CD4-positive, alpha-beta T cell treated with Interleukin-21 for 1 hour (primary cell): ENCODE measurements around the gene CYREN.
"Not testable (repeated sequence)": the region's sequence is repeated elsewhere in the genome, so short reads cannot be mapped to it uniquely, and the experiment has no call there.

Source experiments
- DNase-seq: peaks from one replicate; pipeline ENCODE4 v3.0.0-alpha.2; 2020

The CYREN gene

DNA sequence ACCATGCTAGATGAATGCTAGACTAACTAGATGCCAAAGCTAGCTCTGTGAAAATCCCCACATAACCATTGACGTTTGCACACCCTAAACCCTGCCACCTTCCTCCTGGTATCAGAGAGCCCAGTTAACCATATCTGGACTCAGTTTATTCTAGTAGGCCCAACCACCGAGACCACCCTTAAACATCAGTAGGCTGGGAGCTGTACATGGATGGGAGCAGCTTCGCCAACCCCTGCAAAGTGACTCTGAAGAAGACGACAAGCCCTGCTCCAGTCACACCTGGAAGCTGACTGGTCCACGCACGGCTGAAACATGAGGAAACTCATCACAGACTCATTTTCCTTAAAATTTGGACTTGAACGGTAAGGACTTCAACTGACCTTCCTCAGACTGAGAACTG is 4.4 kb upstream of the CYREN start:
- no peak for DNase-seq

DNA sequence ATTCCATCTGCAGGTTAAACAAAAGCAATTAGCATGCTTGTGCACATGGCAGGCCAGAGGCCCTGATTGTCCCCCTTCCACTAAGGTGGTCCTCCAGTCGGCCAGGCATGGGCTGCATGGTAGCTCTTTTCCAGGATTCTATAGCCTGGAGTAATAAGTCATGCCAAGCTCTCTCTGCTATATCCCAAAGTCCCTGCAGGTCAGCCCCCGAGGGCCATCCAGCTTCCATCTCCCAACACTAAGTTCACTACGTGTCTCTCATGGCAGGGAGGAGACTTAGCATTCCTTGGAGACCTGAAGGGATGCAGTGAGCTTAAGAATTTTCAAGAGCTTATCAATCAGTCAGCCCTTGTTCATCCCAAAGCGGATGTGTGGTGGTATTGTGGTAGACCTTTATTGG is 3.4 kb upstream of the CYREN start:
- not testable (repeated sequence) for DNase-seq

DNA sequence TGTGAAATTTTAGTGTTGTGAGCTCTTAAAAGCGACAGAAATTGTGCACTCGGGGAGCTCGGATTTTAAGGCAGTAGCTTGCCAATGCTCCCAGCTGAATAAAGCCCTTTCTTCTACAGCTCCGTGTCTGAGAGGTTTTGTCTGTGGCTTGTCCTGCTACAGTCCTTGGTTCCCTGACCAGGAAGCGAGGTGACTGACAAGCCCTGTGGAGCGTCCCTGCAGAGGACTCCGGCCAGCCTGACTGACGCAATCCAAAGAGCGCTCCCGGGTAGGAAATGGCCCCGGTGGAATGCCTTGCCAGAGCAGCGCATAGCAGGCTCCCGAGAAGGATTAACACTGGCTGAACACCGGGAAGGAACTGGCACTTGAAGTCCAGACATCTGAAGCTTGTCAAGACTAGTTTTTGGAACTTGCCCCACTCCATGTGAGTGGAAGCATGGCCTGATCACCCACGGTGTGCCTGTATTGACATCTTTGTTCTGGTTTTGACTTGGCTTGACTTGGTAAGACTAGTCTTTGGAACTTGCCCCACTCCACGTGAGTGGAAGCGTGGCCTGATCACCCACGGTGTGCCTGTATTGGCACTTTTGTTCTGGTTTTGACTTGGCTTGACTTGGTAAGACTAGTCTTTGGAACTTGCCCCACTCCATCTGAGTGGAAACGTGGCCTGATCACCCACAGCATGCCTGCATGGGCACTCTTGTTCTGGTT is 1.2 kb upstream of the CYREN start:
- not testable (repeated sequence) for DNase-seq

DNA sequence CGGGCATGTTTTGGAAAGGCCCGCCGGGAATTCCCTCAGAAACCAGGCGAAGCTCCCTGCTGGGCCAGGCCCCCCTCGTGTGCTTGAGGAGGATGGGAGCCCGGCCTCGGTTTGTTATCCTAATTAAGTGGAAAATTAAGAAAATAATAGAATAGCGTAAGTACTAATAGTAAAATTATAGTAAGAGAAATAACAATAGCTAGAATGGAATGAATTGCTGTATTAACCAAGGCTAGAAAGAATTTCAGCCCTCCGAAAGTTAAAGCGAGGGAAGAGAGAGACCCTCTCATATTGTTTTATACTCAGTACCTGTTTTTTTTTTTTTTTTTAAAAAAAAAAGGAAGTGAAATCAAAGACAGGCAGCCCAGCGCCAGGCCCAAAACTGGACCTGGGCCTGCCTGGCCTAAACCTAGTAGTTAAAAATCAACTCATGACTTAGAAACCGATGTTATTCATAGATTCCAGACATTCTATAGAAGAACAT is 533 bp upstream of the CYREN start:
- not testable (repeated sequence) for DNase-seq

DNA sequence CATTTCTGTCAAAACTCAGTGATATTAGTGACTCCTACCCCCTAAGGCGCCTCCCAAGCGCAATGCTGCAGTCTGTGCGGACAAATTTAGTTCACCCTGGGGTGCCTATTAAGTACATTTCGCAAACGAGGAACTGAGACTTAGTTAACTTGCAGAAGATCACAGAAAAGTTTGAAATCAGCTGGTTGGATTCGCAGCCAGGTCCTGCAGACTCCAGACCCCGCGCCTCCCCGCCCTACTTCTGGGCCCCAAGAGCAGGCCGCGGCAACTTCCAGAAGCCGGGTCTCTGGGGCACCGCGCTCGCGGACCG is 588 bp downstream of the CYREN start:
- DNase-seq = no peak

DNA sequence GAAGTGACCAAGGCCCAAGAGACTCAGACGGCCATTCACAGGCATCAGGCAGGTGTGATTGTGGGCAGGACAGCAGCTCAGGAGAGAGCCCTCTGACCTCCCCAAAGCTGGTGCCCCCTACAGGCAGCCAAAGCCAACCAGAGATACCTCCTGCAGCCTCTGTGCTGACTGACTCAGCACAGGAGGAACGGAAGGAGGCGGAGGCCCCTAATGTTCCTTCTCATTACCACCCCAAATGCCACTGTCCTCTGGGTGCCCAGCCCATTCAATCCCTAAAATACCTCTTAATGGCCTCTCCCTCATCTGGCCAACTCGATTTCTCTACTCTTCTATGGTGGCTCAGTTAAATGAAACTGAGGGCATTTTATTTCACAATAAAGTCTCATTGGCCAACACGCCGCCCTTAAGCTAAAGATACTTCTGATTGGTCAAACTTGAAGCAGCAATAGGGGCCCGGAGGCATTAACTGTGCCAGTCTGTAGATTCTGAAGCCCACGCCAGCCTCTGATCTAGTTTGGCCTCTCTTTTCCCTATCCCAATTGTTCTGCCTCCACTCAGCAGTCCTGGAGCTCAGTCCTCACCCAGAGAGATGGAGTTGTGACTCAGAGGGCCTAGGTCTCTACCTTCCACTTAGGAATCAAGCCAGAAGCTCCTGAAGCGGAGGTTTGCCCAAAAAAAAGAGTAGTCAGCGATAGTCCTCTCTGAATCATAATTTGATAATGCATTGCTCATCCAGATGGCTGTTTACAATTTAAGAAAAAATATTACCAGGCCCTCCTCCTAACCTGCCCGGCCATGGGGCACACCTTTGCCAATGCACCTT is 1.2 kb downstream of the CYREN start:
- peak; percentile 75 for DNase-seq

DNA sequence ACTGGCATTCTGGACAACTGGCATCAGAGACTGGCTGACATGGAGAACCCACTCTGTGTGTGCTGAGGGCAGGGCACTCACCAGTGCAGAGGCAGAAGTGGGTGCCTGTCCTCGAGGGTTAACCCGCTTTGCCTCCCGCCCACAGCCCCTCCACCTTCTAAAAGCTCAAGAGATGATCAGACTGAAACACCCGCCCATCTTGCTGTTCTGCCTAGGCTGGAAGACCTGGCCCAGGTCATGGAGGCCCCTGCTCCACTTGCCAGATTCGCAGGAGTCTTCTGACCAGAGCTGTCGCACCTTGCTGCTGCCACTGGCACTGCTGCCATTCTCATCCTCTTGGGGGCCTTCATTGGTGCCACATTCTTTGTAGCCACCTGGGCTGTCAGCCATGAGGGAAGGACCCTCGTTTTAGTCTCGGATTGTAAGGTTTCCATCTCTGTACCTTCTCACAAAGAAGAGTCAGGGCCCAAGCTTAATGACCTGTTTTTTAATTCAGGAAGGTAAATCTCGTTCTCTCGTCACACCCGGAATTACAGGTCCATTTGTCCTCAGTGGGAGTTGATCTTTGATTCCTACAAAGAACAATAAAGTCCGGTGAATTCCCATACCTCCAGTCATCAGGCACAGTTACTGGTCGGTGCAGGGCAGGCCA is 1.9 kb downstream of the CYREN start:
- DNase-seq = no peak

DNA sequence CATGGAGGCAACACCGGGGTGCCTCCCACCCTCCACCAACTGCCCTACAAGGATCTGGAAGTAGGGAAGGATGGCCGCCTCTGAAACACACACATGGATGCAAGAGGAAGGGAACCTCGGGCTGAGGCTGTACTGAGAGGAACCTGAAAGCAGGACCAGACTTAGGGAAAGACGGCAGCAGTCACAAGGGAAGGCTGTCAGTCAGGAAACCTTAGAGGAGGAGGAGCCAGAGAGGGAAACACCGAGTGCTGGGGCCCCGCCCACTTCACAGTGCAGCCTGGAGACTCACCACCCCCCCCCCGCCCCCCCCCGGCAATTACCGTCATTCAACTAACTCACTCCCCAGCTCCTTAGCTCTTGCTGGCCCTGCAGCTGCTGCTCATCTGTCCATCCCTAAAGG is 2.5 kb downstream of the CYREN start:
- DNase-seq = peak; percentile 55

DNA sequence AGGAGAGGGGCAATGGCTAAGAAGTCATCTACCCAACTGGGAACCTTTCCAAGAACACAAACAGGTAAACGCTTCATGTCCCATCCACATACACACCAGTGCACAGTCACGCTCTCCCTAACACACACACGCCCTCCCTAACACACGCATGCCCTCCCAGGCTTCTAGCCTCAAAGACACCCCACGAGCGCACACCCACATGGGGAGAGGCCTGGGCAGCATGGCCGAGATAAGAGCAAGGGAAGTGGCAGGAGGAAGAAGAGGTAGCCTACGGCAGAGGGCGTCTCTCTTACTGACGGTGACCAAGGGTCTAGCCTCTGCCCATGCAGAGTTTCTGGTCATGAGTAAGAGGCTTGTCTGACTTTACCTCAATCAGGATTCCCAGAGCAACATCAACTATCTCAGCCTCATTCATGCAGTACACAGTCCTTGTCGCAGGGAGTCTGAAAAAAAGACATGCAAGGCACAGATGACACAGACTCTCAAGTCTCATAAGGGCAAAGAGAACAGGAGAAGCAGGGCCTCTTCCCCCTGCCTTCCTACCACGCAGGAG is 3.1 kb downstream of the CYREN start:
- no peak for DNase-seq

DNA sequence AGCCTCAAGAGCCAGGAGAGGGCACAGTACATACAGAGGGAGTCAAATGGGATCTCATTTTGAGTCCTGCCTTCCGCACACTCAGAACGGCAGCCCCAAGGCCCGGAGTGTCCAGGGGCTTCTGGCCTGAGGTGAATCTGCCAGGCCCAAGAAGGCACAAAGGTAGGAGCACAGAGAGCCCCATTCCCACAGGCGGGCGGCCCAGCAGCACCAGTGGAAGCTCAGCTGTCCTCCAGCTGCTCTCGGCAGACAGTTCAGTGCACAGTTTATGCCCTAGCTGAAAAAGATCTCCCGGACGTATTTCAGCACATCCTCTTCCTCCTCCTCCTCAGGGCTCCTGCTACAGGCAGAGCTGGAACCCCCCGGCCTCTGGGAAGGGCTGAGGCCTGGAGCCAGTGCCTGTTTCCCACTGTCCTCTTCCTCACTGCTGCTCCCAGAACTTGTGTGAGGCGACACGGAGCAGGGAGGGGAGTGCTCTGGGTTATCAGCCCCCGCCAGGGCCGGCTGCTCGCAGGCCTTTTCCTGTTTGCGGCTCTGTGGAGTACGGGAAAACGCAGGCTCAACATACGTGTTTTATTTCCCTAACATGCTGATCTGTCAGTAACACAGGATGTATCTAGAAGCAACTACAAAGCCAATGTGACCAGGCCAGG is 4.0 kb downstream of the CYREN start:
- no peak for DNase-seq

DNA sequence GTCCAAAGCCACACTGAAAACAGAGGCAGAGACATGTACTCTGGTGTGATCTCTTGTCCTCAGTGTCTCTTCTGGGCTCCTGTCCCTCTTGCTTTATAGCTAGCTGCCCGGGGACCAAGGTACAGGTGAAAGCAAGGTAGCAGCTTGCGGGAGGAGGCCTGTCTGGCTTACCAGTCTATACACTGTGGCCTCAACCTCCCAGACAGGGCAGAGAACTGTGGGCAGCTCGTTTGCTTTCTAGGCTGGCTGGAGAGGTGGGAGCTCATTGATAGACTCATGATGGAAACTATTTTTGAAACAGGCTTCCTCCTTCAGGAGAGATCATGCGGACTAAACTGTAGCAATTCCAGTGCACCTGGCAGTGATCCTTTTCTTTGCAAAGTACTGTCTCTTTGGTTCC is 4.6 kb downstream of the CYREN start:
- no peak for DNase-seq

DNA sequence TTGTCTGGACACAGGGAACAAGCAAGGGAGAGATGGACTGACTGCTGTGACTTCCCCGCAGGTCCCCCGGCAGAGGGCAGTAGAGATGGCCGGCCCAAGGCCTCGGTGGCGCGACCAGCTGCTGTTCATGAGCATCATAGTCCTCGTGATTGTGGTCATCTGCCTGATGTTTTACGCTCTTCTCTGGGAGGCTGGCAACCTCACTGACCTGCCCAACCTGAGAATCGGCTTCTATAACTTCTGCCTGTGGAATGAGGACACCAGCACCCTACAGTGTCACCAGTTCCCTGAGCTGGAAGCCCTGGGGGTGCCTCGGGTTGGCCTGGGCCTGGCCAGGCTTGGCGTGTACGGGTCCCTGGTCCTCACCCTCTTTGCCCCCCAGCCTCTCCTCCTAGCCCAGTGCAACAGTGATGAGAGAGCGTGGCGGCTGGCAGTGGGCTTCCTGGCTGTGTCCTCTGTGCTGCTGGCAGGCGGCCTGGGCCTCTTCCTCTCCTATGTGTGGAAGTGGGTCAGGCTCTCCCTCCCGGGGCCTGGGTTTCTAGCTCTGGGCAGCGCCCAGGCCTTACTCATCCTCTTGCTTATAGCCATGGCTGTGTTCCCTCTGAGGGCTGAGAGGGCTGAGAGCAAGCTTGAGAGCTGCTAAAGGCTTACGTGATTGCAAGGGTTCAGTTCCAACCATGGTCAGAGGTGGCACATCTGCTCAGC is 6.0 kb downstream of the CYREN start:
- DNase-seq = no peak

DNA sequence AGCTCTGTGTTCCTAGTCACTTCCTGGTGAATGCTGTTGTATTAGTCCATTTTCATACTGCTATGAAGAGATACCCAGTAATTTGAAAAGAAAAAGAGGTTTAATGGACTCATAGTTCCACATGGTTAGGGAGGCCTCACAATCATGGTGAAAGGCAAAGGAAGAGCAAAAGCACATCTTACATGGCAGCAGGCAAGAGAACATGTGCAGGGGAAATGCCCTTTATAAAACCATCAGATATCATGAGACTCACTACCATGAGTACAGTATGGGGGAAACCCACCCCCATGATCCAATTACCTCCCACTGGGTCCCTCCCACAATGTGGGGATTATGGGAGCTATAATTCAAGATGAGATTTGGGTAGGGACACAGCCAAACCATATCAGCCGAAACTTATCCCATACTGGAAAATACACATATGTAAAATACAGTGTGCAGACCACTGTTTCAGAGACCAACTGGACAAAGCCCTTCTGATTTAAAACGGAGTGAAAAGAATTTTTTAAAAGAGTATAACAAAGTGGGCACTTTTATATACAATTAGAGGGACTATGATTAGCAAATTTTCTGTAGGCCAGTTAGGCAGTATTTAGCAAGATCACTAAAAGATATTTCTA is 8.0 kb downstream of the CYREN start:
- DNase-seq = no peak

DNA sequence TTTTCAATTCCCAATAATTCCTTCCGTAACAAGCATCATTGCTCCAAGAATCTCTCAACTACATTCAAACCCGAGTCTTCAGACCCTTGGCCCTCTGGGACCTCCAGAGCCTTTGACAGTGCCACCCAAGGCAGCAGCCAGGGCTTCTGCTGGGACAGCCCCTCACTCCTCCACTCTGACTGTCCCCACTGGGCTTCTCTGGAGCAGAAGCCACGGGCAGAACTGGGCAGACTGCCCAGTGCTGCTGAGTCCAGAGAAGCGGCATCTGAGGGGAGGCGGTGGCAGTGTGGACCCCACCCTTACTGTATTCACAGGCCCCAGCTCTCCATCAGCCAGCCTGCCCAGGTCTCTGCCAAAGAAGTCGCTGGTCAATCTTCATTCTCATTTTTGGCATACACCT is 8.8 kb downstream of the CYREN start:
- no peak for DNase-seq

DNA sequence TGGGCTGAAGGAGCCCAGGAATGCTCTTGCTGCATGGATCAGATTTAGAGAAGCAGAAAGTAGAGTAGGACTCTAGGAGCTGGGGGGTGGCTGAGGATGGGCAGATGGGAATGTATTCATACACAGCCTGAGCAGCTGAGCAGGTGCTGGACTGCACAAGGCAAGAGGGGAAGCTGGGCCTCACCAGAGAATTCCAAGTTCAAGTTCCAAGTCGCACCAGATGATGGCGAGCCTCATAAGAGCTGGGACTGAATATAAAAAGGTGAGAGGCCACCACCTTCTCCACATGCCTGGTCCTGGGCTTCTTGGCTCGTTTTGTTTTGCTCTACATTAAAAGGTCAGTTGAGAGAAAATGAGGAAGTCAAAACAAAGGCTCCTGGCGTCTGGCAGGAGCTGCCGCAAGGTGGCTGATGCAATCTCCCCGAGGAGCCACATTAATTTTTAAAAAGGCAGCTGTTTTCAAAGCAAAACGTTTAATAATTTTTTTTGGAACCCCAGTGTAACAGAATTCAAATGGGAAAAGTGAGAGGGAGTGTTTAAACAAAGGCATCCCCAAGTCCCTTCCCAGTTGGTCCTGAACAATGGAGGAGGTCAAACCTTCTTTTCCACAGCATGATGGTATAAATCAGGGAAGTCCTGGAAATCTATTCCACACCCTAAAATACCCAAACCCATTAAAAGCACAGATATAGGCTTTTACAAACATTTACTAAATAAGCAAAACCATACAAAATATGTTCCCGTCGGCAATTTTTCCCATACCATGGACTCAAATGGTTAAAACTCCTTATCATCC is 9.5 kb downstream of the CYREN start:
- DNase-seq = no peak

DNA sequence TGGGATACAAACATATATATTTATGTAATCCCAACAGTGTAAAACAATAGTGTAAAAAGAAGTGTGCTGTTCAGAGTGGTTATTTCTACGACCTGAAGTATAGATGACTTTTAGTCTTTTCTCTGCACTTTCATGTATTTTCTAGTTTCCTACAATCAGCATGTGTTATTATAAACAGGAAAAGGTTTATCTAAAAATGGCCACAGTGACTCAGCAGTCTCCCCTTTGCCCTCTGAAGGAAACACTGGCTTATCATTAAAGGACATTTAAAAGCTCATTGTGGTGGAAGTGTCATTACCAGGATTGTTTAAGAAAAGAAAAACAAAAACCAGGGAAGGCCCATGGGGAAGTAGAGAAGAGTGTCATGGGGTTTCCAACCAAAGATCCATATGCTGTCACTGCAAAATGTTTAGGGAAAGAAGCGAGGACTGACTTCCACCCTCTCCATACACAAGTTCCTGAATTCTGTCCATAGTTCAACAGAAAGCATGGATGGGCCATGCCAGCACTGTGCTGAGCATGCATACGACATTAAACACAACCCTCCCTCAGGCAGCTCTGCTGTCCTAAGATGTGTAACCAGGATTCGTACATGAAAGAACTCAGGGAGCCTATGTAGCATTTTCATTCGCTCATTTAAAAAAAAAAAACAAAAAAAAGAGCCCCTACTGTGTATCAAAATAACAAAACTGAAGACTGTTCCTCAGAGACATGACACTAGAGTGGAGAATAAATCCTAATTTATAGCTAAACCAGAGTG is 10.2 kb downstream of the CYREN start:
- peak; percentile 34 for DNase-seq

DNA sequence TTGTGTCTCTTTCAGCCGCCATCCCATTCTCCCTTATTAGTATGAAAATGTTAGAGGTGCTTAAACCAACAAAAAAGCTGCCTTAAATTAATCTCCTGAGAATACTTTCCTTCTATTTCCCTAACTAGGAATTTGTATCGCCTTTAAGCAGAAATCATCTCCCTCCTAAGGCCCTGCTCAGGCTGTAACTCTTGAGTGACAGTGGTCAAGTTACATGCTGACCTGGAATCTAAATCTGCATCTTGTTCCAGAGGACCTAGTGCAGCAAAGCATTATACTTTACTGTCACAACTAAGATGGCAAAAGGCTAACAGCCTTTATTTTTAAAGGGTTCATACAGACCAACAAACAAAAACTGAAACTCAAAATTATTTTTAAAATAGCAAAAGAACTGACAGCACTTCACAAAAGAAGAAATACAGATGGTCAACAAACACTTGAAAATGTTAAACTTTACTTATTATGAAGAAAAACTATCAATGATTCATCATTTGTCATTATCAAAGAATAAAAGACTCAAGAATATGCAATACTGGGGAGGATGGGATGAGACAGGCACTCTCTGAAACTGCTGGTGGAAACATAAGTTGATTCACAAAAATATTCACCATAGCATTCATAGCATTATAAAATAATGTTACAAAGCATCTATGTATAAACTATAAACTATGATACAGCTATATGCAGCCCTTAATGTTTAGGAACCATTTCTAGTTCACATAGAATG is 11.0 kb downstream of the CYREN start:
- DNase-seq = no peak

DNA sequence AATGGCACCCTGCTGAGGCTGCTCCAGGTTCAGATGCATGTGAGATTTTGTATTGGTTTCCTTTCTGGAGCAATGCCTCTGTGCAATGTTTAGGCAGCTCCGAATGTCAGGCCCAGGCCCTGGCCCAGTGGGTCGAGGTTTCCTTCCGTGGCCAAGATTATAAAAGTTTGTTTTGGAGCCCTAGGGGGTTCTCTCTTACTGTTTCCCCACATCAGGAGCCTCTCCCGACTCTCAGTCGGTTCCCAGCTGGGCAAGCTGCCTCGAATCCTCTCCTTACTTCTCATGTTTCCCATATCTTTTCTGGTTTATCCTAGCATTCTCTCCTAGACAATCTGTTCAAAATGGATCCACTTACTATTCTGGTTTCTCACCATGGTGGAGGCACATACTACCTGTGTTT is 11.6 kb downstream of the CYREN start:
- no peak for DNase-seq

DNA sequence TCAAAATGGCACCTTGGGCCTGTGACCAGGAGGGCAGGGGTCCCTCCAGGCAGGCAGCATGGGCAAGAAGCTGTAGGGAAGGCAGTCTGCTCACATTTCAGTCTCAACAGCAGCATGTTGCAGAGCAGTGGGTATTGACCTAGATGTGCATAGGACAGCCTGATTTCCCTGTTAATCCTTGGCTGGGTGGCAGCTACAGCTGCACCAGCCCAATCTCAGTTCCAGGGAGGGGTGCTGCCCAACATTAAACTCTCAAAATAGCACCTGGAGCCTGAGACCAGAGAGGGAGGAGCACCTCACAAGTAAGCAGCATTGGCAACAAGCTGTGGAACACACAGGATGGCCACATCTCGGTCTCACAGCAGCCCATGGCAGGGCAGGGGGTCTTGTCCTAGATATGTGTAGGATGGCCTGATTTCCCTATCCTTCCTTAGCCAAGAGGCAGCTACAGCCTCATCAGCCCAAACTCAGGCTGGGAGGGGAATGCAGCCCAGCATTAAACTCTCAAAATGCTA is 12.3 kb downstream of the CYREN start:
- DNase-seq = no peak
